OCI-LY3 (cell line): ENCODE measurements around the gene AGBL4.

Experiments used
- EZH2phosphoT487 ChIP-seq: fragments of 200-600 bp; shearing (Covaris generic); IDR thresholded peaks from 2 replicates; pipeline ENCODE4 v1.6.1; 2018; ENCODE audit warnings: antibody characterized with exemption, mixed run types, low read depth
- TF ChIP-seq, protein P1 (sequence below): fragments of 200-600, 300-600 bp; sonication (generic); IDR thresholded peaks from 2 replicates; pipeline ENCODE4 v1.5.1; 2014; ENCODE audit warnings: antibody characterized with exemption, low read length, low read depth

DNA sequence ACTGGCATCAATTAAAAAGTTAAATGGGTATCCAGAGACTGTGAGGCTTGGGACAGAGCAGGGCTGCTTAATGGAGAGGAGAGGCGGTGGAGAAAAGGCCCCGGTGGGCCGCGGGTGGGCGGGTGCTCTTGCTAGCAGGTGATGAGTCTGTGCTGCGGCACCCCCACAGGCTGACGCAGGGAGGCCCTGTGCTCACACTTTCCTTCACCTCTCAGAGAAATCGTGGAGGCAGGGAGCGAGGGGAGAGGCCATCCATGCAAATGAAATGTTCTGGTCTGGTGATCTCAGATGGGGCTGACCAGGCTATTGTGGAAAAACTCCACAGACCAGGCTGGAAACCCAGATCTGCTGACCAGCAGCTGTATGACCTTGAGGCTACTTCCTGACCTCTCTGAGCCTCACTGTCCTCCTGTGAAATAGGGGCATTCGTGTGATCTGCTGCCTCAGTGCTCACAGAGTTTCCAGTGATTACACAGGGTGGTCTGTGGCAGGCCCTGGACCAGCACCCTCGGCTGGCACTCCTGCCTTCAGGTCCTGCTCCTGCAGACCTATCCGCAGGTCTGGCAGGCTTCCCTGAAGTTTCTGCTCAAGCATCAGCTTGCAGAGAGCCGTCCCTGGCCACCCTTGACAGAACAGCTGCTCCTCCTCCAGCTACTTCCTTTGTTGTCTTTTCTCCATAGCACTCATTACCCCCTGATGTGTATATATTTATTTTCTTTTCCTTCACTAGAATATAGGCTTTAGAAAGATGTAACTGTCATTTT lies 1336.3 kb downstream of the AGBL4 start:
- TF ChIP-seq, protein P1, sequence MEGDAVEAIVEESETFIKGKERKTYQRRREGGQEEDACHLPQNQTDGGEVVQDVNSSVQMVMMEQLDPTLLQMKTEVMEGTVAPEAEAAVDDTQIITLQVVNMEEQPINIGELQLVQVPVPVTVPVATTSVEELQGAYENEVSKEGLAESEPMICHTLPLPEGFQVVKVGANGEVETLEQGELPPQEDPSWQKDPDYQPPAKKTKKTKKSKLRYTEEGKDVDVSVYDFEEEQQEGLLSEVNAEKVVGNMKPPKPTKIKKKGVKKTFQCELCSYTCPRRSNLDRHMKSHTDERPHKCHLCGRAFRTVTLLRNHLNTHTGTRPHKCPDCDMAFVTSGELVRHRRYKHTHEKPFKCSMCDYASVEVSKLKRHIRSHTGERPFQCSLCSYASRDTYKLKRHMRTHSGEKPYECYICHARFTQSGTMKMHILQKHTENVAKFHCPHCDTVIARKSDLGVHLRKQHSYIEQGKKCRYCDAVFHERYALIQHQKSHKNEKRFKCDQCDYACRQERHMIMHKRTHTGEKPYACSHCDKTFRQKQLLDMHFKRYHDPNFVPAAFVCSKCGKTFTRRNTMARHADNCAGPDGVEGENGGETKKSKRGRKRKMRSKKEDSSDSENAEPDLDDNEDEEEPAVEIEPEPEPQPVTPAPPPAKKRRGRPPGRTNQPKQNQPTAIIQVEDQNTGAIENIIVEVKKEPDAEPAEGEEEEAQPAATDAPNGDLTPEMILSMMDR = no peak
- TF ChIP-seq EZH2phosphoT487 = no peak
